Right lobe of liver (tissue), 6 donors: ENCODE data around the gene SH2D5. TPM values are rescaled to one million over a fixed set of nuclear protein-coding genes. Genes with fewer than 3 reads are reported as not detected.
A peak's percentile ranks its signal among the peaks of the same experiment; 100 is the strongest.

Experiments used
- ATAC-seq, 4 donors: fragments of 200-7000 bp; cut with Tn5 transposase; one replicate each; pipeline ENCODE4 v1.9.1; 2020; ENCODE audit warnings: mild to moderate bottlenecking in 4 of 4, moderate library complexity in 4 of 4
- DNase-seq, 3 donors: peaks; one replicate each; pipeline ENCODE4 v3.0.0-alpha.2; 2020
- H3K27ac ChIP-seq, 3 donors: fragments of 200-600 bp; one replicate each; pipeline ENCODE4 v1.8.0; 2022
- H3K27me3 ChIP-seq, 2 donors: fragments of 200-600 bp; one replicate each; pipeline ENCODE4 v1.8.0; 2022
- H3K36me3 ChIP-seq, 4 donors: fragments of 200-600 bp; sonication (generic) in 1 of 4; one replicate each; pipeline versions ENCODE4 v1.5.1 to v1.8.0; 2017 to 2022; ENCODE audit warnings: control low read depth in 1 of 4
- H3K4me1 ChIP-seq, 4 donors: fragments of 200-600 bp; sonication (generic) in 1 of 4; one replicate each; pipeline versions ENCODE4 v1.5.1 to v1.8.0; 2017 to 2022; ENCODE audit warnings: control low read depth in 1 of 4
- H3K4me3 ChIP-seq, 3 donors: fragments of 200-600 bp; one replicate each; pipeline ENCODE4 v1.8.0; 2022
- H3K9me3 ChIP-seq, 4 donors: fragments of 200-600 bp; sonication (generic) in 1 of 4; one replicate each; pipeline versions ENCODE4 v1.5.1 to v1.8.0; 2017 to 2022; ENCODE audit warnings: control low read depth in 1 of 4
- CTCF ChIP-seq, 4 donors: fragments of 200-600 bp in 3 of 4; fragments of 450-650 bp in 1 of 4; IDR thresholded peaks; one replicate each; pipeline versions ENCODE4 v1.5.1 to v1.8.0; 2016 to 2022; ENCODE audit warnings: antibody characterized with exemption in 4 of 4, mild to moderate bottlenecking in 2 of 4
- POLR2A ChIP-seq: fragments of 450-650 bp; IDR thresholded peaks from one replicate; pipeline ENCODE4 v1.6.1; 2017; ENCODE audit warnings: antibody characterized with exemption, mild to moderate bottlenecking
- WGBS: methylation state at CpG from one replicate; pipeline ENCODE4 v1.1.6; 2018; ENCODE audit warnings: low coverage, low lambda C conversion rate; ENCODE audit not compliant: insufficient coverage; ENCODE audit errors: missing lambda C conversion rate; 5-methylcytosine and 5-hydroxymethylcytosine counted together
- intact Hi-C, 2 donors: fragments of 100-400 bp; cut with DNase I; formaldehyde crosslinking; loops; one replicate each; pipeline versions ENCODE4 v1.11.2 to v1.14.1; 2022
- long read RNA-seq: library from polyadenylated mRNA; unstranded; transcript quantifications from one replicate; pipeline ENCODE4 v2.0.0, GENCODE V29; 2019
- total RNA-seq, 6 experiments: library from RNA; depleted of rRNA in 2 of 6; stranded (reverse); fragments of >200 nt in 2 of 6; fragmentation: NEBNext Ultra II Directional in 3 of 6; extraction: Animal tissue kit (Norgen Biotek cat#: 25700) in 3 of 6; gene quantifications; one replicate each; pipeline versions ENCODE4 v1.1.0 to v1.2.4, GENCODE V29; 2016 to 2023
- donor health status: DM: no; HTN: yes; CAD: no.
- donor health status: DM: no; HTN: no; CAD: no.
- donor health status: DM: no; HTN: no; CAD: no.
- donor health status: DM: no; HTN: yes; CAD: no.
- donor health status: DM: no; HTN: yes; CAD: no.

SH2D5 gene
- 1 to 10 TPM in 2 of 6 experiments, under 1 TPM in 1, not detected in 3; 0.80 to 1.8 (median 1.4) TPM for total RNA-seq
- long read RNA-seq = 0 reads

GRCh38 chr1:20732588-20733359 lies at the start of gene SH2D5:
TSS of gene SH2D5 (minus strand) at chr1:20732703. CDS start at chr1:20728044, 4,659 bp downstream.
- peak within 1 kb of the TSS; percentile 37 to 54 (median 49) for H3K4me3 ChIP-seq
- H3K27ac ChIP-seq = peak within 1 kb of the TSS in 1 of 3 donors; percentile 35
- peak; percentile 82 to 90 (median 86) for ATAC-seq
- H3K4me1 ChIP-seq = peaks cover 0 to 17% (median 6%) of the 10 kb centered on the region in 4 donors
- H3K27me3 ChIP-seq = no peaks in the 10 kb centered on the region
- DNase-seq = peak in 2 of 3 donors; percentile 68 to 78
- intact Hi-C loops = no loop called here
- WGBS = 2% methylated on average over 17 of the region's 38 CpGs
- no peaks in the 10 kb centered on the region for H3K9me3 ChIP-seq
- TF ChIP-seq POLR2A = peak; percentile 38
- TF ChIP-seq CTCF (IDR thresholded peaks at IDR 0.05) = peak; percentile 28 to 46 (median 34)
- no peaks in the 10 kb centered on the region for H3K36me3 ChIP-seq

DNA sequence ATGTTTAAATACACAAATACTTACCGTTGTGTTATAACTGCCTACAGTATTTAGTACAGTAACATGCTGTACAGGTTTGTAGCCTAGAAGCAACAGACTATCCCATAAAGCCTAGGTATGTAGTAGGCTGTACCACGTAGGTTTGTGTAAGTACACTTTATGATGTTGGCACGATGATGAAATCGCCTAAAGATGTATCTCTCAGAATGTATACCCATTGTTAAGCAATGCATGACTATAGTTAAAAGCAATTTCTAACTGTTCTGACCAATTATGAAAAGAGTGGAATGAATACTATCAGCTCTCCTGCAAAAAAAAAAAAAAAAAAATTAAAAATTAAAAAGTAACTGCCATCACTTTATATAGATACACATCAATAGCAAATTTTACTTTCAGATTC lies 43.2 kb upstream of the SH2D5 start:
- Histone ChIP-seq H3K27ac (no peak overlapping the region), H3K4me1 (peaks cover 0 to 9% (median 0%) of the 10 kb centered on the region in 4 donors), H3K9me3 (no peaks in the 10 kb centered on the region), H3K36me3 (peaks cover 0 to 66% (median 30%) of the 10 kb centered on the region in 4 donors), H3K4me3 (no peak overlapping the region), H3K27me3 (no peaks in the 10 kb centered on the region)
- 90% methylated on average over 4 of the region's 4 CpGs for WGBS
- intact Hi-C loops = no loop called here
- TF ChIP-seq POLR2A (no peak), CTCF (IDR thresholded peaks at IDR 0.05) (no peak)
- ATAC-seq = no peak
- DNase-seq = no peak

DNA sequence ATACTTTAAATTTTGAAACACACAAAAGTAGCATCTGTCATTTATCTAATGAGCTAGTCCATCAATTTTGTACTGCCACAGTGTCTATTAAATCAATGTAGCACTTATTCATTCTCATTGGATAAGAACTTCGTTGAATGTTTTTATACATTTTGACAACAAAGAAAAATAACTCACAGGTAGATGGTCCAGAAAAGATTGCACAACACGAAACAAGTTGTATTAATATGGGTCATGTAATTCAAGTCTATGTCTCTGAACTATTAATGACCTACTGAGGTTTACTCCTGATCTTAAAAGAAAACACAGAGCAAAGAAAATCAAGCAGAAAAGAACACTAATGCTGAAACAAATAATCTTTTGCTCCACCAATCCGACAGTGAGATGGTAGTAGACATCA lies 39.3 kb upstream of the SH2D5 start:
- intact Hi-C loops = no loop called here
- ATAC-seq (no peak), DNase-seq (no peak)
- Histone ChIP-seq H3K36me3 (peaks cover 0 to 99% (median 44%) of the 10 kb centered on the region in 4 donors), H3K9me3 (no peaks in the 10 kb centered on the region), H3K4me1 (peaks cover 0 to 4% (median 0%) of the 10 kb centered on the region in 4 donors), H3K4me3 (no peak overlapping the region), H3K27me3 (no peaks in the 10 kb centered on the region), H3K27ac (no peak overlapping the region)
- 86% methylated on average over 3 of the region's 3 CpGs for WGBS
- TF ChIP-seq CTCF (IDR thresholded peaks at IDR 0.05) (no peak), POLR2A (no peak)

DNA sequence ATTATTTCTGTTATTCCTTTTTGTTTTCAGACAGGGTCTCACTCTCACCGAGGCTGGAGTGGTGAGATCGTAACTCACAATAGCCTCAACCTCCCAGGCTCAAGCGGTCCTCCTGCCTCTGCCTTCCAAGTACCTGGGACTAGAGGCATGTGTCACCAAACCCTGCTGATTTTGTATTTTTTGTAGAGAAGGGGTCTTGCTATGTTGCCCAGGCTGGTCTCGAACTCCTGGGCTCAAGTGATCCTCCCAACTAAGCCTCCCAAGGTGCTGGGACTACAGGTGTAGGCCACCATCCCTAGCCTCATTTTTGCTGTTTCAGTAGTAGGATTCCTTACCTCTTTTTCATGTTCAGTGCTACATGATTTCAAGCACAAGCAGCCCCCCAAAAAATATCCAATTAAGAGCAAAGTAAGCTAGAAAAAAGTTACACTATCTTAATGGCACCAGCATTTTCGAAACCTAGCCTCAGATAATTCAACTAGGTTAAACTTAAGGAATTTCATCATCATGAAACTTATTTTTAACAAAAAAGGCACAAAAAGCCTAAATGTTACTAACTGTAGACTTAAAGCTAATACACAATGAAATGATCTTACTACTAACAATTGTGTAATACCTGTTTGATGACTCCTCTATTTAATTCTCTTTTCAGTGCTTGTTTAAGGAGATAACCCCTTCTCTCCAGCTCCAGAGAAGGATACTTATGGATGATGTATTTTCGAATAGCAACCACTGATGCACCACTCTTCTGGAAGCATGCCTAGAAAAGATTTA lies 38.0 kb upstream of the SH2D5 start:
- DNase-seq (no peak), ATAC-seq (no peak)
- H3K4me3 ChIP-seq = no peak overlapping the region
- H3K4me1 ChIP-seq = no peaks in the 10 kb centered on the region
- no peaks in the 10 kb centered on the region for H3K9me3 ChIP-seq
- H3K27me3 ChIP-seq = no peaks in the 10 kb centered on the region
- WGBS = 97% methylated on average over 6 of the region's 6 CpGs
- intact Hi-C loops = no loop called here
- no peak for TF ChIP-seq POLR2A
- TF ChIP-seq CTCF (IDR thresholded peaks at IDR 0.05) = no peak
- peaks cover 5 to 100% (median 50%) of the 10 kb centered on the region in 4 donors for H3K36me3 ChIP-seq
- no peak overlapping the region for H3K27ac ChIP-seq
